Fibroblast of pulmonary artery (primary cell): Measurements from ENCODE around the gene TRIM28.

Experiments used
- DNase-seq: peaks from one replicate; pipeline ENCODE4 v3.0.0-alpha.2; 2010; ENCODE audit warnings: low read depth
- H3K4me3 ChIP-seq: replicated peaks from 2 replicates; pipeline ENCODE4 v1.5.1; 2011; ENCODE audit warnings: low read depth, mild to moderate bottlenecking, control low read depth, low read length, moderate library complexity
- CTCF ChIP-seq: IDR thresholded peaks from 2 replicates; pipeline ENCODE4 v1.5.1; 2011; ENCODE audit warnings: mild to moderate bottlenecking, control low read depth, low read length, inconsistent platforms; ENCODE audit errors: missing control alignments

Gene TRIM28

GRCh38 chr19:58547323-58548312, 3.8 kb downstream of the TRIM28 start:
- no peak for TF ChIP-seq CTCF
- no peak for DNase-seq
- H3K4me3 ChIP-seq, result no peak overlapping the region

GRCh38 chr19:58548859-58549663, 5.2 kb downstream of the TRIM28 start:
- no peak for TF ChIP-seq CTCF
- no peak for DNase-seq
- no peak overlapping the region for H3K4me3 ChIP-seq

- no peak for DNase-seq
- H3K4me3 ChIP-seq, result no peak overlapping the region
- no peak for TF ChIP-seq CTCF
These were observed 5.9 kb downstream of the TRIM28 start for GRCh38 chr19:58549664-58550361.

- no peak for TF ChIP-seq CTCF
- no peak for DNase-seq
- no peak overlapping the region for H3K4me3 ChIP-seq
These were observed 6.7 kb downstream of the TRIM28 start for GRCh38 chr19:58550362-58551122.

- no peak for DNase-seq
- TF ChIP-seq CTCF, result no peak
- H3K4me3 ChIP-seq, result no peak overlapping the region
These were observed 7.2 kb downstream of the TRIM28 start for GRCh38 chr19:58551123-58551497.
